ENCODE measurements around the gene IL1RL2.

IL1RL2 gene

GRCh38 chr2:102194609-102195268, 7.9 kb downstream of the IL1RL2 start:
- TF ChIP-seq PPARA (CRISPR knock-in tag; IDR thresholded peaks at IDR 0.05; ENCODE audit: borderline replicate concordance) (no peak), TCF4 (CRISPR knock-in tag; IDR thresholded peaks at IDR 0.05; ENCODE audit: borderline replicate concordance) (no peak), BACH2 (CRISPR knock-in tag; IDR thresholded peaks at IDR 0.05; ENCODE audit: borderline replicate concordance) (no peak), ESRRG (CRISPR knock-in tag; IDR thresholded peaks at IDR 0.05) (no peak), ZC3H10 (CRISPR knock-in tag; IDR thresholded peaks at IDR 0.05) (no peak), TOX (CRISPR knock-in tag; IDR thresholded peaks at IDR 0.05; ENCODE audit: borderline replicate concordance) (no peak), ISL1 (CRISPR knock-in tag; IDR thresholded peaks at IDR 0.05) (no peak), CSRNP3 (CRISPR knock-in tag; IDR thresholded peaks at IDR 0.05) (no peak), GLIS3 (CRISPR knock-in tag; IDR thresholded peaks at IDR 0.05) (no peak), ZFP30 (CRISPR knock-in tag; IDR thresholded peaks at IDR 0.05) (no peak), ZNF565 (CRISPR knock-in tag; conservative IDR thresholded peaks at IDR 0.05; ENCODE audit: low read depth) (no peak)
- no peak for ATAC-seq

- no peak for TF ChIP-seq GLIS3 (CRISPR knock-in tag; IDR thresholded peaks at IDR 0.05)
- ATAC-seq, result no peak
Observed at GRCh38 chr2:102197389-102198137, 10.7 kb downstream of the IL1RL2 start.

GRCh38 chr2:102200539-102200938, 13.7 kb downstream of the IL1RL2 start:
- ATAC-seq, result no peak

More at GRCh38 chr2:102200539-102200938, 13.7 kb downstream of the IL1RL2 start:
- no peak for TF ChIP-seq GLIS3 (CRISPR knock-in tag; IDR thresholded peaks at IDR 0.05)
- no peak for TF ChIP-seq BACH2 (CRISPR knock-in tag; IDR thresholded peaks at IDR 0.05; ENCODE audit: borderline replicate concordance)
- no peak for TF ChIP-seq ZNF565 (CRISPR knock-in tag; conservative IDR thresholded peaks at IDR 0.05; ENCODE audit: low read depth)
- TF ChIP-seq POU6F1 (CRISPR knock-in tag; IDR thresholded peaks at IDR 0.05; ENCODE audit: borderline replicate concordance, low read depth), result no peak
- no peak for TF ChIP-seq ZNF8 (CRISPR knock-in tag; IDR thresholded peaks at IDR 0.05)
- TF ChIP-seq ARNTL (CRISPR knock-in tag; IDR thresholded peaks at IDR 0.05; ENCODE audit: borderline replicate concordance, low read depth), result no peak
- TF ChIP-seq OSR1 (CRISPR knock-in tag; IDR thresholded peaks at IDR 0.05), result no peak
- TF ChIP-seq PATZ1 (CRISPR knock-in tag; IDR thresholded peaks at IDR 0.05; ENCODE audit: borderline replicate concordance), result no peak
- no peak for TF ChIP-seq ISL1 (CRISPR knock-in tag; IDR thresholded peaks at IDR 0.05)
- TF ChIP-seq TSHZ2 (CRISPR knock-in tag; IDR thresholded peaks at IDR 0.05), result no peak
- TF ChIP-seq CSDC2 (CRISPR knock-in tag; IDR thresholded peaks at IDR 0.05), result no peak
- no peak for TF ChIP-seq ZFP30 (CRISPR knock-in tag; IDR thresholded peaks at IDR 0.05)
- TF ChIP-seq CREB5 (CRISPR knock-in tag; IDR thresholded peaks at IDR 0.05; ENCODE audit: low read depth), result no peak
- TF ChIP-seq PPARA (CRISPR knock-in tag; IDR thresholded peaks at IDR 0.05; ENCODE audit: borderline replicate concordance), result no peak
- TF ChIP-seq SNAI2 (CRISPR knock-in tag; IDR thresholded peaks at IDR 0.05), result no peak
- TF ChIP-seq ZC3H10 (CRISPR knock-in tag; IDR thresholded peaks at IDR 0.05), result no peak
- no peak for TF ChIP-seq ZFP3 (CRISPR knock-in tag; IDR thresholded peaks at IDR 0.05)

Measured in SK-N-SH treated with all-trans-retinoic acid at 6 μM for 48 hours (cell line).